Activated CD4-positive, alpha-beta T cell treated with anti-CD3 and anti-CD28 coated beads for 48 hours (primary cell): ENCODE results near the gene KLRG1.

Experiments used
- DNase-seq: peaks from one replicate; pipeline ENCODE4 v3.0.0-alpha.2; 2020

KLRG1 gene

GRCh38 chr12:8989413-8989812, at the start of gene KLRG1:
KLRG1 (plus strand) TSS chr12:8989546; CDS start chr12:8989636, 90 bp downstream.
- no peak for DNase-seq

GRCh38 chr12:8941691-8942478, 47.5 kb upstream of the KLRG1 start:
- DNase-seq = no peak

- DNase-seq = no peak
Observed at GRCh38 chr12:8943565-8944186, 45.7 kb upstream of the KLRG1 start.

GRCh38 chr12:8946733-8947132, 42.6 kb upstream of the KLRG1 start:
- no peak for DNase-seq

- no peak for DNase-seq
Observed at GRCh38 chr12:8947737-8948136, 41.6 kb upstream of the KLRG1 start.

- no peak for DNase-seq
Observed at GRCh38 chr12:8948701-8949341, 40.5 kb upstream of the KLRG1 start.

GRCh38 chr12:8949342-8950220, 39.8 kb upstream of the KLRG1 start, which contains the start of gene M6PR:
M6PR (minus strand) TSS chr12:8949645; CDS start chr12:8946404, 3,241 bp downstream.
- peak; percentile 95 for DNase-seq

GRCh38 chr12:8950221-8950527, 39.2 kb upstream of the KLRG1 start:
- DNase-seq = no peak

GRCh38 chr12:8950702-8951478, 38.5 kb upstream of the KLRG1 start:
- DNase-seq = no peak

- peak; percentile 26 for DNase-seq
Observed at GRCh38 chr12:8951744-8952143, 37.6 kb upstream of the KLRG1 start.

GRCh38 chr12:8953773-8954402, 35.5 kb upstream of the KLRG1 start:
- peak; percentile 46 for DNase-seq

GRCh38 chr12:8956073-8956472, 33.3 kb upstream of the KLRG1 start:
- DNase-seq = no peak

GRCh38 chr12:8956772-8957171, 32.6 kb upstream of the KLRG1 start:
- no peak for DNase-seq

GRCh38 chr12:8957561-8957960, 31.8 kb upstream of the KLRG1 start:
- no peak for DNase-seq

GRCh38 chr12:8958066-8958465, 31.3 kb upstream of the KLRG1 start:
- DNase-seq = no peak

- no peak for DNase-seq
Observed at GRCh38 chr12:8960176-8960575, 29.2 kb upstream of the KLRG1 start.

- DNase-seq = no peak
Observed at GRCh38 chr12:8968761-8969160, 20.6 kb upstream of the KLRG1 start.

- no peak for DNase-seq
Observed at GRCh38 chr12:8969861-8970411, 19.4 kb upstream of the KLRG1 start.

- no peak for DNase-seq
Observed at GRCh38 chr12:8970432-8970831, 18.9 kb upstream of the KLRG1 start.

GRCh38 chr12:8980137-8980536, 9.2 kb upstream of the KLRG1 start:
- DNase-seq = no peak

GRCh38 chr12:8985213-8985754, 4.1 kb upstream of the KLRG1 start:
- DNase-seq = no peak
